ENCODE results near the gene GNG7. TPM values are rescaled to one million over a fixed set of nuclear protein-coding genes. Genes with fewer than 3 reads are reported as not detected.

The GNG7 gene
- total RNA-seq, 1 experiment from 2014 or later = 7.7 TPM

DNA sequence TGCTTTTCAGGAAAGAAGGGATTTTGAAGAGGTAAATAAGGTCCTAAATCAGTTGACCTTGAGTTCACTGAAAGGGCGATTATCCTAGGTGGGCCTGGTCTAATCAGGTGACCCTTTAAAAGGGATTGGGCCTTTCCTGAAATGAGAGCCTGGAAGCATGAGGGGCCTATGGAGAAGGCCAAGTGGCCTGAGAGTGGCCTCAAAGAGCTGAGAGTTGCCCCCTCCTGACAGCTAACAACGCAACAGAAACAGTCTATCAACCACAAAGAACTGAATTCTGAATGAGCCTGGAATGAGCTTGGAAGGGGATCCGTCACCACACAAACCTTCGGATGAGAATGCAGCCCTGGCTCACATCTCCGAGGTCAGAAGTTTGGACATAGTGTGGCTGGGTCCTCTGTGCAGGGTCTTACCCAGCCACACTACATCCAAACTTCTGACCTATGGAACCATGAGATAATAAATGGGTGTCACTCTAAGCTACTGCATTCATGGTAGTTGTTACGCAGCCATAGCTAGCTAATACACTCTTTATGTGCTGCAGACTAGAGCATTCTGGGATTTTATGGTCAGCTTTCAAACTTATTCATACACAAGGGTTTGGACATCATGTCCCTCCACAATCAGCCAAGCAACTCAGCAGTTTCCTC, 72.0 kb downstream of the GNG7 start:
- Mint-ChIP-seq H3K36me3 (ENCODE audit: insufficient read depth in 1 of 3, low read depth in 3 of 3) (peaks cover 0 to 5% (median 3%) of the 10 kb centered on the region in 3 experiments; a peak in 4 of 7 replicates), H3K4me3 (no peak overlapping the region)
- no peak overlapping the region for H3K14ac ChIP-seq (ENCODE audit: insufficient read depth, low read length)

More for the DNA sequence above, 72.0 kb downstream of the GNG7 start:
- no peak overlapping the region for H2BK5ac ChIP-seq (ENCODE audit: insufficient read length, low read length)
- no peak overlapping the region for H3K4me2 ChIP-seq (ENCODE audit: insufficient read depth, insufficient read length, low read length)
- no peak overlapping the region for H3K27ac Mint-ChIP-seq
- peaks cover 15 to 25% of the 10 kb centered on the region in 2 experiments for H3K9me3 Mint-ChIP-seq
- no peak overlapping the region for H4K5ac ChIP-seq (ENCODE audit: insufficient read length, low read depth, low read length)
- DNase-seq = no peak
- no peak overlapping the region for H3K4ac ChIP-seq (ENCODE audit: low read depth, low read length)
- no peak overlapping the region for H3K18ac ChIP-seq (ENCODE audit: insufficient read length, low read depth, low read length)
- H4K91ac ChIP-seq (ENCODE audit: insufficient read length, low read depth, low read length) = no peak overlapping the region
- no peaks in the 10 kb centered on the region for H3K23me2 ChIP-seq (ENCODE audit: insufficient read length, low read depth, low read length, poor library complexity, severe bottlenecking)
- peaks cover 4% of the 10 kb centered on the region for H3K27me3 Mint-ChIP-seq (ENCODE audit: low read depth)
- no peaks in the 10 kb centered on the region for H3K27me3 ChIP-seq (ENCODE audit: insufficient read depth, low read length)
- H2BK15ac ChIP-seq (ENCODE audit: low read depth, low read length) = no peak overlapping the region
- no peak overlapping the region for H2BK12ac ChIP-seq (ENCODE audit: insufficient read length, low read depth, low read length)
- no peak overlapping the region for H4K8ac ChIP-seq (replicated peaks; ENCODE audit: insufficient read length, low read depth, low read length)
- H3K56ac ChIP-seq (ENCODE audit: insufficient read length, low read depth, low read length) = no peak overlapping the region
- H3K27ac ChIP-seq (ENCODE audit: insufficient read length, low read depth, low read length) = no peak overlapping the region
- H3T11ph ChIP-seq (ENCODE audit: low read length) = no peak overlapping the region
- H2AK5ac ChIP-seq (ENCODE audit: insufficient read length, low read length) = no peak overlapping the region
- no peak overlapping the region for H2BK120ac ChIP-seq (ENCODE audit: low read depth, low read length, poor library complexity, severe bottlenecking)
- TF ChIP-seq, protein P1, sequence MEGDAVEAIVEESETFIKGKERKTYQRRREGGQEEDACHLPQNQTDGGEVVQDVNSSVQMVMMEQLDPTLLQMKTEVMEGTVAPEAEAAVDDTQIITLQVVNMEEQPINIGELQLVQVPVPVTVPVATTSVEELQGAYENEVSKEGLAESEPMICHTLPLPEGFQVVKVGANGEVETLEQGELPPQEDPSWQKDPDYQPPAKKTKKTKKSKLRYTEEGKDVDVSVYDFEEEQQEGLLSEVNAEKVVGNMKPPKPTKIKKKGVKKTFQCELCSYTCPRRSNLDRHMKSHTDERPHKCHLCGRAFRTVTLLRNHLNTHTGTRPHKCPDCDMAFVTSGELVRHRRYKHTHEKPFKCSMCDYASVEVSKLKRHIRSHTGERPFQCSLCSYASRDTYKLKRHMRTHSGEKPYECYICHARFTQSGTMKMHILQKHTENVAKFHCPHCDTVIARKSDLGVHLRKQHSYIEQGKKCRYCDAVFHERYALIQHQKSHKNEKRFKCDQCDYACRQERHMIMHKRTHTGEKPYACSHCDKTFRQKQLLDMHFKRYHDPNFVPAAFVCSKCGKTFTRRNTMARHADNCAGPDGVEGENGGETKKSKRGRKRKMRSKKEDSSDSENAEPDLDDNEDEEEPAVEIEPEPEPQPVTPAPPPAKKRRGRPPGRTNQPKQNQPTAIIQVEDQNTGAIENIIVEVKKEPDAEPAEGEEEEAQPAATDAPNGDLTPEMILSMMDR (conservative IDR thresholded peaks at IDR 0.05) = no peak
- WGBS (ENCODE audit: extremely low coverage, insufficient read length, low lambda C conversion rate) = no CpG with 5 or more reads among the region's 6 CpGs
- no peaks in the 10 kb centered on the region for H3K79me1 ChIP-seq (ENCODE audit: insufficient read depth, low read depth, low read length, poor library complexity, severe bottlenecking)
- H2BK20ac ChIP-seq (ENCODE audit: low read depth, low read length, poor library complexity, severe bottlenecking) = no peak overlapping the region
- H3K4me1 Mint-ChIP-seq = no peaks in the 10 kb centered on the region
- H3K23ac ChIP-seq (ENCODE audit: insufficient read length, low read depth, low read length) = no peak overlapping the region
- H3K9me3 ChIP-seq (ENCODE audit: control insufficient read depth, low read depth, low read length) = peaks cover 8% of the 10 kb centered on the region
- no peaks in the 10 kb centered on the region for H4K20me1 ChIP-seq (ENCODE audit: control insufficient read depth, insufficient read depth, insufficient read length)
- no peaks in the 10 kb centered on the region for H3K4me1 ChIP-seq (ENCODE audit: insufficient read depth, low read length)
- H2AFZ ChIP-seq (ENCODE audit: low read length) = no peak overlapping the region
- no peaks in the 10 kb centered on the region for H3K79me2 ChIP-seq (ENCODE audit: insufficient read depth, low read length)
- H3K9ac ChIP-seq (ENCODE audit: extremely low read depth, insufficient read length, low read length) = no peak overlapping the region
